Activated CD4-positive, CD25-positive, alpha-beta regulatory T cell treated with anti-CD3 and anti-CD28 coated beads, Interleukin-2, amount 50 U/mL, for 16 hours (primary cell): ENCODE data around the gene BPIFA3.
"Not testable (repeated sequence)": the region's sequence is repeated elsewhere in the genome, so short reads cannot be mapped to it uniquely, and the experiment has no call there.

Experiments used
- DNase-seq: peaks from one replicate; pipeline ENCODE4 v3.0.0-alpha.2; 2020; ENCODE audit warnings: low read depth, low spot score

Gene BPIFA3

GRCh38 chr20:33217052-33217451 lies at the start of gene BPIFA3:
Gene BPIFA3, plus strand, starts transcription at chr20:33217352. Its CDS starts 185 bp downstream, at chr20:33217537.
- no peak for DNase-seq

DNA sequence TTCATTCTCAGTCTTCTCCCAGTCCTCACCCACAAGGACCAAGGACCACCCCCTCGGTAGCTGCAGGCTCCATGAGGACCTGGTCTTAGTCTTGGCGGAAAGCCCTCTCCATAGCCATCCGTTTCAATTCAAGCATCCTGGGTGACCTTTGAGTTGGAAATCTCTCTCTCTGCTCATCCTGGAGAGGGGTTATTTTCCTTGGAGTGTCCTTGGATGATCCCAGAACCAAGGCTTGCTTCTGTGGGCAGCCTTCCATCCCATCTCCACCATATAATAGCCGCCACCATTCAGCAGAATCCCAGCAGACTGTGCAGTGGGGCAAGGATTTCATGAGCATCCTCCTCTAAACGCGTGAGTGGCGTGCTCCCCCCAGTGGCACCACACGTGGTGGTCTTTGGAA lies 49.3 kb upstream of the BPIFA3 start, which contains the start of gene BPIFA2:
BPIFA2 (plus strand) TSS at position 301 of the 400 bp plus-strand sequence. CDS start 987 bp downstream, outside the sequence.
- DNase-seq: no peak

DNA sequence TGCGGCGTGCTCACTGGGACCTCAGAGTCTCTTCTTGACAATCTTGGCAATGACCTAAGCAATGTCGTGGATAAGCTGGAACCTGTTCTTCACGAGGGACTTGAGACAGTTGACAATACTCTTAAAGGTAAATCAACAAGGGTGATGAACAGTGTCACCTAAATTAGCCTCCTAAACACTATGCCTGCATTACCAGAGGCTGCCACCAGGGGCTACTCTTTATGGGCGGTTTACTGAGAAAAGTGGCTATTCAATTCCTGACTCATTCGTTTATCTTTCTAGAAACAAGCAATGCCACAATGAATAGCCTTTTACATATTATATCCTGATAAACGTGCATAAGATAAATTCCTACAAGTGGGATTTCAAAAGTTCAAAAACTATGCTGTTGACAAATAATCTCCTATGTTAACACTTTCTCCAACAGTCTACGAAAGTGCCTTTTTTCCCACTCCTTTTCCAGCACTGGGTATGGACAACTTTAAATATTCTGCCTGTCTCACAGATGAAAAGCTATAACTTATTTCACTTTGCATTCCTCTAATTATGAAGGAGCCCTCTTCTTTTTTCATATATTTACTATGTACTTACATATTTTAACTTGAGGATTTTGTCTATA lies 47.9 kb upstream of the BPIFA3 start:
- DNase-seq: no peak

- no peak for DNase-seq
Measured at GRCh38 chr20:33172781-33173180, 44.4 kb upstream of the BPIFA3 start.

- no peak for DNase-seq
Measured at GRCh38 chr20:33175123-33175522, 42.0 kb upstream of the BPIFA3 start.

DNA sequence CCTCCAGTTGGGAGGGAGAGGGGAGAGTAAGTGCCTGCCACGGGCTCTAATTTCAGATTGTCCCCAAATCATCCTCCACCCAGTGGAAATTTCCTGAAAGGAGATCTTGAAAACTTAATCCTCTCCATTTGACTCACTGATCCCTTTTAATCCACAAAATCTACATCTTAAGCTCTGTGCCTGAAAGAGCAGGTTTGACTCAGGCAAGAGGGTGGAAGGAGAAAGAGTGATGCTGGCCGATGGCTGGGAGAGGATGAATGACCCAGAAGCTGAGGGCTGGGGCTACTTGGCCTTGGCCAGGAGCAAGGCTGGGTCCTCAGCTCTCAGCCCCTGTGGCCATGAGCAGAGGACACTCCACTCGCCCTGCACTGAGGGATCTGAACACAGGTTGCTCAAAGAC lies 41.1 kb upstream of the BPIFA3 start:
- DNase-seq: no peak

- no peak for DNase-seq
Measured at GRCh38 chr20:33177866-33178265, 39.3 kb upstream of the BPIFA3 start.

- DNase-seq: no peak
Measured at GRCh38 chr20:33178726-33179125, 38.4 kb upstream of the BPIFA3 start.

DNA sequence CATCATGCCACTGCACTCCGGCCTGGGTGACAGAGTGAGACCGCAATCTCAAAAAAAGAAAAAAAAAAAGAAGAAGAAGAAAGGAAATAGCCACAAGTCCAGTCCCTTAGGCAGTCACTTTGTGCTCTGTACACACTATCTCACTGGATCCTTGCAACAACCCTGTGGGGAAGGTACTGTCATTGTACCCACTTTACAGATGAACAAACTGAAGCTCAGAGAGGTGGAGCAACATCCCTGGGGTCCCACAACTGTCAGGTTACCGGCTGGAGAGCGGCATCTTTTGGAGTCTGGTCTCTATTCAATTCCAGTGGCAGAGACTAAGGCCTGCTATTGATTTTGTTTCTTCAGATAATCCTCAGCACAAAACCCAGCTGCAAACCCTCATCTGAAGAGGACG lies 37.0 kb upstream of the BPIFA3 start:
- no peak for DNase-seq

DNA sequence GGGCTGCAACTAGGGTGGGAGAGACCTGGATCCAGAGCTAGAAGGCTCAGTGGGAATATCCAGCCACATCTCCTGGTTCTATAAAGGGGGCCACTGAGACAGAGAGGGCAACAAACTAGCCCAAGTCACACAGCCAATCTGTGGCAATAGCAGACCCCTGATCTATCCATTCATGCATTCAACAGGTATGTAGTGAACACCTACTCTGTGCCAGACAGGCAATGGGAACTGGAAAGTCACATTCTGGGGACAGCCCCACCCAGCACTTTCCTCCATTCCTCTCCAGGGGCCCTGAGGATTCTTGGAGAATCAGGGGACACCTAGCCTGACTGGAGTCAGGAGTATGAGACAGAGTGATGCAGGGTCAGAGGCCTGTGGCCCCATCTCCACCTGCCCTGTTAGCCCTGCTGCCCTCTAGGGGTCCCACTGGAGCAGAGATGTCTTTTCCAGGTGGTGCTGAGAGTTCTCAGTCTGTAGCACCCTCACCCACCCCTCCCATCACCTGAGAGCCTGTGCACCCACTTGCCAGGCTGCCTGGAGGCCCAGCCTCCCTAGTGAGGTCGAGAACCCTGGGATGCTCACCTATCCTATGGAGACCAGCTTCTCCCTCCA lies 35.6 kb upstream of the BPIFA3 start:
- no peak for DNase-seq

GRCh38 chr20:33183312-33183711 lies 33.8 kb upstream of the BPIFA3 start:
- DNase-seq: no peak

GRCh38 chr20:33185031-33185590 lies 32.0 kb upstream of the BPIFA3 start:
- DNase-seq: not testable (repeated sequence)

- no peak for DNase-seq
Measured at GRCh38 chr20:33187491-33187890, 29.7 kb upstream of the BPIFA3 start.

DNA sequence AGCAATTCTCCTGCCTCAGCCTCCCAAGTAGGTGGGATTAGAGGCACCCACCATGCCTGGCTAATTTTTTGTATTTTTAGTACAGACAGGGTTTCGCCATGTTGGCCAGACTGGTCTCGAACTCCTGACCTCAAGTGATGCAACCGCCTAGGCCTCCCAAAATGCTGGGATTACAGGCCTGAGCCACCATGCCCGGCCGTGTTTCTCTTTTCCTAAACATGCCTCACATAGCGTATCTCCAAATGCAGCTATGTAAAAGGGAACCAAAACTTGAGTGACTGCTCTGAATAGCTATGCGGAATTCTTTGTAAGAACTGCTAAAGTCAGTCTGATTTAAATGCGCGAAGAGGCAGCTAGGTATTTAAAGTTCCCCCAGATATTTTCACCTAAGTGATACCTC lies 28.7 kb upstream of the BPIFA3 start:
- DNase-seq: no peak

GRCh38 chr20:33191484-33191883 lies 25.7 kb upstream of the BPIFA3 start:
- no peak for DNase-seq

GRCh38 chr20:33191955-33192354 lies 25.2 kb upstream of the BPIFA3 start:
- DNase-seq: no peak

DNA sequence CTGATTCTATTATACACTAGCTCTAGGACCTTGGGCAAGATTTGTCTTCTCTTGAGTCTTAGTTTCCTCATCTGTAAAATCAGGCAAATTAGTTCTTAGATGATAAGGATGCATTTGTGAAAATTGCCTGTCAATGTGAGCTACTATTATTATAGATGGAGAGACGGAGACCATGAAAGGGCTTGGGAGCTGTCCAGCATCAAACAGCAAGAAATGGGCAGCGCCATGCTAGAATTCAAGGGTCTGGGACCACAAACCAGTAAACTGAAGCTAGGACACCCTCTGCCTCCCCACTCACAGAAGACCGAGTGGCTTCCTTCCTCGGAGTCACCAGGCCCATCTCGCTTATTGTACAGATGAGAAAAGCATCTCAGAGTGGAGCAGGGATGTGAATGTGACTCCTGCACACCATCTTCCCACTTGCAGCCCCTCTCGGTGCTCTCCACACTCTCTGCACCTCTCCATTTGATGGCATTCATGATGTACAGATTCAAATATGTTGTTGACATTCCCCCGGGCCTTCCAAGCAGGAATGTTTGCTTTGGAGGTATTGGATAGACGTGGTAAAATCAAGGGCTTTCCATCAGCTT lies 24.1 kb upstream of the BPIFA3 start:
- DNase-seq: no peak

- DNase-seq: no peak
Measured at GRCh38 chr20:33199026-33199425, 18.1 kb upstream of the BPIFA3 start.

GRCh38 chr20:33202451-33202850 lies 14.7 kb upstream of the BPIFA3 start:
- DNase-seq: no peak

GRCh38 chr20:33203444-33203843 lies 13.7 kb upstream of the BPIFA3 start:
- no peak for DNase-seq

- no peak for DNase-seq
Measured at GRCh38 chr20:33209789-33210188, 7.4 kb upstream of the BPIFA3 start.

DNA sequence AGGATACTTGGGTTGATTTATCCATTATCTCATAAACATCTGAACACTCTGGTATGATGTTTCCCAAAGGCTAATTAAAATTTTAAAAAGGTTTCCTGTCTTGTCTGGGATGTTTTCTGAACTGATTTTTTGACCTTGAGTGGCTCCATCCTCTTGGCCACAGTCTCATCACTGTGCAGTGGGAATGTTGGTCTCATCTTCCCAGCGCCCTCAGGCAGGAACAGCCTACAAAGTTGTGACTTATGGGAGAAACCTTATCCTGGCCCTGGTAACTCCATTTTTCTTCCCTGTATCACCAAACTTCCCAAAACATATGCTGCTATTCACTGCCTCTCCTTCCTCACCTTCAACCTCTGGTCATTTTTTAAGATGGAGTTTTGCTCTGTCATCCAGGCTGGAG lies 6.8 kb upstream of the BPIFA3 start:
- no peak for DNase-seq
